HL-60 (cell line): ENCODE measurements around the gene ZMIZ2.

ENCODE experiments used
- DNase-seq, 2 experiments: peaks; one replicate each; pipeline ENCODE4 v3.0.0-alpha.2; 2010 to 2020; ENCODE audit warnings: low read depth in 1 of 2, low spot score in 1 of 2
- H3K27ac ChIP-seq: fragments of 250-450 bp; sonication (Bioruptor Pico); replicated peaks from 2 replicates; pipeline ENCODE4 v1.5.1; 2020; ENCODE audit warnings: mild to moderate bottlenecking, moderate library complexity
- H3K27me3 ChIP-seq: fragments of 250-450 bp; sonication (Bioruptor Pico); 2 replicates; pipeline ENCODE4 v1.5.1; 2021; ENCODE audit warnings: mild to moderate bottlenecking, moderate library complexity; ENCODE audit not compliant: insufficient read depth, poor library complexity, severe bottlenecking
- H3K4me3 ChIP-seq: replicated peaks from 2 replicates; pipeline ENCODE4 v1.5.1; 2011; ENCODE audit warnings: mild to moderate bottlenecking, control low read depth, low read length; ENCODE audit not compliant: insufficient read depth
- CTCF ChIP-seq: IDR thresholded peaks from one replicate; pipeline ENCODE4 v1.5.1; 2011; ENCODE audit warnings: low read length, control low read depth, inconsistent platforms; ENCODE audit not compliant: insufficient read depth
- GABPA ChIP-seq: IDR thresholded peaks from 2 replicates; pipeline ENCODE4 v1.6.1; 2012; ENCODE audit warnings: low read depth
- POLR2AphosphoS5 ChIP-seq: IDR thresholded peaks from 2 replicates; pipeline ENCODE4 v1.6.1; 2012; ENCODE audit warnings: low read depth
- SPI1 ChIP-seq: IDR thresholded peaks from 2 replicates; pipeline ENCODE4 v1.6.1; 2012; ENCODE audit warnings: low read depth, mild to moderate bottlenecking, borderline replicate concordance
- TF ChIP-seq, protein P1 (sequence below): IDR thresholded peaks from 2 replicates; pipeline ENCODE4 v1.6.1; 2012; ENCODE audit warnings: low read depth; ENCODE audit not compliant: insufficient replicate concordance

ZMIZ2 gene

DNA sequence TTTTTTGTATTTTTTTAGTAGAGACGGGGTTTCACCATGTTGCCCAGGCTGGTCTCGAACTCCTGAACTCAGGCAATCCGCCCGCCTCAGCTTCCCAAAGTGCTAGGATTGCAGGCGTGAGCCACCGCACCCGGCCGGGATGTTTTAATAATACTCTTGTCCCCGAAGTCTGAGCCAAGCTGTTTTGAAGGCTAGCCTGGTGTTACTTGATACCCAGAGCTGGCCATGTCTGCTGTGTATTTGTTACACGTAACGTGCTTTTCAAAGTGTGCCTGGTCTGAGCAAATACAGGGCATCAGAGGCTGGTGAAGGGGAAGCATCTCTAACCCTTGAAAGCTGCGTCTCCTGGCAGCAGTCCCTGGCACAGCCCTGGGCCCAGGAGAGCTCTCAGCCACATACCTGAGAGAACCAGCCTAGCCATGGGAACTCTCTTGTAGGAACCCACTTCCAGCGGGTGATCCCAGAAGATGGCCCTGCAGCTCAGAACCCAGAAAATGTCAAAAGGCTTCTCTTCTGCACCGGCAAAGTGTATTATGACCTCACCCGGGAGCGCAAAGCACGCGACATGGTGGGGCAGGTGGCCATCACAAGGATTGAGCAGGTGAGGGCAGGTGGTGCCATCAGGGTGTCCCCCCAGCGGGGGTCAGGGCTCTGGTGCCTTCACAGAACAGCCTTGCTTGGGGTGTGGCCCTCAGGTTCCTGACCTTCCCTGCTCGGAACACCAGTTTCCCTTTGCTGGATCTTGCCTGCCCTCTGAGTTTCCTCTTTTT lies 41.7 kb upstream of the ZMIZ2 start:
- Histone ChIP-seq H3K27me3 (no peaks in the 10 kb centered on the region), H3K4me3 (no peak overlapping the region), H3K27ac (no peak overlapping the region)
- TF ChIP-seq CTCF = no peak
- TF ChIP-seq POLR2AphosphoS5 = no peak
- no peak for TF ChIP-seq SPI1
- TF ChIP-seq, protein P1, sequence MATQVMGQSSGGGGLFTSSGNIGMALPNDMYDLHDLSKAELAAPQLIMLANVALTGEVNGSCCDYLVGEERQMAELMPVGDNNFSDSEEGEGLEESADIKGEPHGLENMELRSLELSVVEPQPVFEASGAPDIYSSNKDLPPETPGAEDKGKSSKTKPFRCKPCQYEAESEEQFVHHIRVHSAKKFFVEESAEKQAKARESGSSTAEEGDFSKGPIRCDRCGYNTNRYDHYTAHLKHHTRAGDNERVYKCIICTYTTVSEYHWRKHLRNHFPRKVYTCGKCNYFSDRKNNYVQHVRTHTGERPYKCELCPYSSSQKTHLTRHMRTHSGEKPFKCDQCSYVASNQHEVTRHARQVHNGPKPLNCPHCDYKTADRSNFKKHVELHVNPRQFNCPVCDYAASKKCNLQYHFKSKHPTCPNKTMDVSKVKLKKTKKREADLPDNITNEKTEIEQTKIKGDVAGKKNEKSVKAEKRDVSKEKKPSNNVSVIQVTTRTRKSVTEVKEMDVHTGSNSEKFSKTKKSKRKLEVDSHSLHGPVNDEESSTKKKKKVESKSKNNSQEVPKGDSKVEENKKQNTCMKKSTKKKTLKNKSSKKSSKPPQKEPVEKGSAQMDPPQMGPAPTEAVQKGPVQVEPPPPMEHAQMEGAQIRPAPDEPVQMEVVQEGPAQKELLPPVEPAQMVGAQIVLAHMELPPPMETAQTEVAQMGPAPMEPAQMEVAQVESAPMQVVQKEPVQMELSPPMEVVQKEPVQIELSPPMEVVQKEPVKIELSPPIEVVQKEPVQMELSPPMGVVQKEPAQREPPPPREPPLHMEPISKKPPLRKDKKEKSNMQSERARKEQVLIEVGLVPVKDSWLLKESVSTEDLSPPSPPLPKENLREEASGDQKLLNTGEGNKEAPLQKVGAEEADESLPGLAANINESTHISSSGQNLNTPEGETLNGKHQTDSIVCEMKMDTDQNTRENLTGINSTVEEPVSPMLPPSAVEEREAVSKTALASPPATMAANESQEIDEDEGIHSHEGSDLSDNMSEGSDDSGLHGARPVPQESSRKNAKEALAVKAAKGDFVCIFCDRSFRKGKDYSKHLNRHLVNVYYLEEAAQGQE = no peak
- no peak for TF ChIP-seq GABPA
- no peak for DNase-seq

GRCh38 chr7:44707558-44708230 lies 41.0 kb upstream of the ZMIZ2 start:
- no peak for DNase-seq
- no peak overlapping the region for H3K4me3 ChIP-seq
- no peak overlapping the region for H3K27ac ChIP-seq
- no peaks in the 10 kb centered on the region for H3K27me3 ChIP-seq
- TF ChIP-seq POLR2AphosphoS5 (no peak), SPI1 (no peak), GABPA (no peak), CTCF (no peak)
- TF ChIP-seq, protein P1 = no peak

GRCh38 chr7:44709011-44709915 lies 39.4 kb upstream of the ZMIZ2 start:
- Histone ChIP-seq H3K27me3 (no peaks in the 10 kb centered on the region), H3K4me3 (no peak overlapping the region), H3K27ac (no peak overlapping the region)
- DNase-seq = no peak
- TF ChIP-seq GABPA (no peak), SPI1 (no peak), POLR2AphosphoS5 (no peak), CTCF (no peak)
- TF ChIP-seq, protein P1 = no peak
